ENCODE measurements around the gene C12orf43. TPM values are rescaled to one million over a fixed set of nuclear protein-coding genes. Genes with fewer than 3 reads are reported as not detected.

C12orf43 gene
- polyA plus RNA-seq, 1 donor: 11.9 TPM

- DNase-seq: no peak
Measured at GRCh38 chr12:120978296-120979219, 37.7 kb downstream of the C12orf43 start, which contains the start of gene HNF1A. Gene HNF1A, plus strand, starts transcription at chr12:120978543. Its CDS starts 226 bp downstream, at chr12:120978769.

GRCh38 chr12:120977531-120978295, 38.6 kb downstream of the C12orf43 start:
- no peak for DNase-seq

- no peak for DNase-seq
Measured at GRCh38 chr12:120972870-120973543, 43.3 kb downstream of the C12orf43 start.

- peak; percentile 50 for DNase-seq
Measured at GRCh38 chr12:120971299-120972180, 44.7 kb downstream of the C12orf43 start.

- no peak for DNase-seq
Measured at GRCh38 chr12:120970310-120970709, 46.0 kb downstream of the C12orf43 start.

- DNase-seq: no peak
Measured at GRCh38 chr12:120965534-120966091, 50.7 kb downstream of the C12orf43 start.

GRCh38 chr12:120964298-120964697, 52.0 kb downstream of the C12orf43 start:
- no peak for DNase-seq

- no peak for DNase-seq
Measured at GRCh38 chr12:120962532-120963020, 53.7 kb downstream of the C12orf43 start.

GRCh38 chr12:120961604-120962531, 54.4 kb downstream of the C12orf43 start:
- DNase-seq: peak; percentile 20

- no peak for DNase-seq
Measured at GRCh38 chr12:120960657-120961056, 55.6 kb downstream of the C12orf43 start.

GRCh38 chr12:120959111-120959878, 57.0 kb downstream of the C12orf43 start:
- DNase-seq: no peak

- DNase-seq: no peak
Measured at GRCh38 chr12:120956579-120957300, 59.5 kb downstream of the C12orf43 start.

GRCh38 chr12:120955232-120955631, 61.1 kb downstream of the C12orf43 start:
- no peak for DNase-seq

GRCh38 chr12:120950807-120951206, 65.5 kb downstream of the C12orf43 start:
- no peak for DNase-seq

All from hindlimb muscle (tissue), 1 donor.